SH-SY5Y (cell line): Measurements from ENCODE around the gene SH3GL1.

ENCODE experiments used
- GATA2 ChIP-seq: IDR thresholded peaks from 2 replicates; pipeline ENCODE4 v1.6.1; 2011; ENCODE audit warnings: mild to moderate bottlenecking, low read depth, low read length
- GATA3 ChIP-seq: IDR thresholded peaks from 2 replicates; pipeline ENCODE4 v1.6.1; 2011; ENCODE audit warnings: low read depth, mild to moderate bottlenecking, low read length, moderate library complexity

- TF ChIP-seq GATA3, result no peak
- no peak for TF ChIP-seq GATA2
These were observed 27.4 kb downstream of the SH3GL1 start for GRCh38 chr19:4373013-4373367.
